HepG2 (cell line): Measurements from ENCODE around the gene DDX54. TPM values are rescaled to one million over a fixed set of nuclear protein-coding genes. Genes with fewer than 3 reads are reported as not detected.

ENCODE experiments used
- BCL3 ChIP-seq: sonication (generic); formaldehyde crosslinking; IDR thresholded peaks from 2 replicates; pipeline ENCODE4 v1.5.1; 2020; ENCODE audit warnings: mild to moderate bottlenecking, missing genetic modification reagents, moderate library complexity
- CBX1 ChIP-seq: IDR thresholded peaks from one replicate; pipeline ENCODE4 v1.6.1; 2016; ENCODE audit warnings: antibody characterized with exemption, low read depth
- KDM2A ChIP-seq: sonication (generic); formaldehyde crosslinking; IDR thresholded peaks from 2 replicates; pipeline ENCODE4 v1.4.0; 2020; ENCODE audit warnings: low read depth, missing genetic modification reagents, borderline replicate concordance
- MTA1 ChIP-seq: sonication (generic); formaldehyde crosslinking; IDR thresholded peaks from 2 replicates; pipeline ENCODE4 v1.4.0; 2020; ENCODE audit warnings: missing genetic modification reagents, mild to moderate bottlenecking, borderline replicate concordance
- NONO ChIP-seq, 2 experiments: fragments of 450-650 bp in 1 of 2; sonication (generic) in 1 of 2; formaldehyde crosslinking in 1 of 2; IDR thresholded peaks in 1 of 2; conservative IDR thresholded peaks in 1 of 2; 2 replicates each; pipeline versions ENCODE4 v1.6.1 to v1.8.0; 2017 to 2022; ENCODE audit warnings: mild to moderate bottlenecking in 1 of 2, missing genetic modification reagents in 1 of 2, moderate library complexity in 1 of 2
- RAD21 ChIP-seq: fragments of 450-650 bp; formaldehyde crosslinking; IDR thresholded peaks from 2 replicates; pipeline ENCODE4 v1.5.0; 2020; ENCODE audit warnings: mild to moderate bottlenecking
- SMC3 ChIP-seq: IDR thresholded peaks from 2 replicates; pipeline ENCODE4 v1.6.1; 2011; ENCODE audit warnings: low read length, improper control_type of control experiment
- YY1 ChIP-seq: IDR thresholded peaks from 2 replicates; pipeline ENCODE4 v1.6.1; 2011; ENCODE audit warnings: low read length, low read depth, moderate library complexity, mild to moderate bottlenecking; ENCODE audit not compliant: insufficient read depth, insufficient replicate concordance
- ZC3H13 ChIP-seq: sonication (generic); formaldehyde crosslinking; IDR thresholded peaks from 2 replicates; pipeline ENCODE4 v1.8.1; 2023; ENCODE audit warnings: mild to moderate bottlenecking, missing genetic modification reagents, moderate library complexity
- ZNF10 ChIP-seq: sonication (generic); formaldehyde crosslinking; IDR thresholded peaks from 2 replicates; pipeline ENCODE4 v1.4.0; 2020; ENCODE audit warnings: mild to moderate bottlenecking, low read depth, missing genetic modification reagents, borderline replicate concordance
- polyA plus RNA-seq, 8 experiments: library from polyadenylated mRNA; depleted of rRNA in 3 of 8; stranded (reverse) in 7 of 8; unstranded in 1 of 8; fragments of >200 nt; fragmentation: Illumina TruSeq in 4 of 8; extraction: Trizol in 4 of 8; gene quantifications; 2 replicates each; pipeline versions ENCODE4 v1.2.1 to v1.2.3, GENCODE V29; 2011 to 2016; ENCODE audit warnings: low read depth in 4 of 8, missing spikeins in 1 of 8, mixed read lengths in 1 of 8; ENCODE audit not compliant: insufficient read depth in 1 of 8
- total RNA-seq, 5 experiments: library from RNA; depleted of rRNA; stranded (reverse); fragments of >200 nt; fragmentation: Illumina TruSeq; extraction: Trizol; gene quantifications; 2 replicates each; pipeline ENCODE4 v1.2.3, GENCODE V29; 2016; ENCODE audit warnings: low read depth in 1 of 5
- TF ChIP-seq, protein P1 (sequence below): IDR thresholded peaks from 2 replicates; pipeline ENCODE4 v1.6.1; 2016; ENCODE audit warnings: mild to moderate bottlenecking, missing biosample characterization, missing genetic modification reagents
- TF ChIP-seq, protein P2 (sequence below): sonication (generic); formaldehyde crosslinking; IDR thresholded peaks from 2 replicates; pipeline ENCODE4 v1.9.0; 2022; ENCODE audit warnings: missing genetic modification reagents, mild to moderate bottlenecking, borderline replicate concordance

The DDX54 gene
- total and polyA plus RNA-seq, 2 of the 13 experiments (the other 11 are each of a cell fraction or from before 2014, with no cell fraction given) = 59.7 to 61.1 TPM

GRCh38 chr12:113174461-113175384 lies 10.6 kb downstream of the DDX54 start (continued):
- TF ChIP-seq, protein P1, sequence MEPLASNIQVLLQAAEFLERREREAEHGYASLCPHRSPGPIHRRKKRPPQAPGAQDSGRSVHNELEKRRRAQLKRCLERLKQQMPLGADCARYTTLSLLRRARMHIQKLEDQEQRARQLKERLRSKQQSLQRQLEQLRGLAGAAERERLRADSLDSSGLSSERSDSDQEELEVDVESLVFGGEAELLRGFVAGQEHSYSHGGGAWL (CRISPR knock-in tag) = 0 out of 2 replicates have a peak, but pooled peaks have one; percentile 32
- TF ChIP-seq ZNF10 (CRISPR knock-in tag) = no peak
- TF ChIP-seq, protein P2, sequence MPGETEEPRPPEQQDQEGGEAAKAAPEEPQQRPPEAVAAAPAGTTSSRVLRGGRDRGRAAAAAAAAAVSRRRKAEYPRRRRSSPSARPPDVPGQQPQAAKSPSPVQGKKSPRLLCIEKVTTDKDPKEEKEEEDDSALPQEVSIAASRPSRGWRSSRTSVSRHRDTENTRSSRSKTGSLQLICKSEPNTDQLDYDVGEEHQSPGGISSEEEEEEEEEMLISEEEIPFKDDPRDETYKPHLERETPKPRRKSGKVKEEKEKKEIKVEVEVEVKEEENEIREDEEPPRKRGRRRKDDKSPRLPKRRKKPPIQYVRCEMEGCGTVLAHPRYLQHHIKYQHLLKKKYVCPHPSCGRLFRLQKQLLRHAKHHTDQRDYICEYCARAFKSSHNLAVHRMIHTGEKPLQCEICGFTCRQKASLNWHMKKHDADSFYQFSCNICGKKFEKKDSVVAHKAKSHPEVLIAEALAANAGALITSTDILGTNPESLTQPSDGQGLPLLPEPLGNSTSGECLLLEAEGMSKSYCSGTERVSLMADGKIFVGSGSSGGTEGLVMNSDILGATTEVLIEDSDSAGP (CRISPR knock-in tag) = peak; percentile 19; the same call in 1 of the 2 replicates
- peak; percentile 30 for TF ChIP-seq YY1
- peak; percentile 41; the same call in 1 of the 2 replicates for TF ChIP-seq ZC3H13 (CRISPR knock-in tag)
- peak; percentile 18; the same call in 1 of the 2 replicates for TF ChIP-seq MTA1 (CRISPR knock-in tag)
- TF ChIP-seq RAD21 (CRISPR knock-in tag) = 0 out of 2 replicates have a peak, but pooled peaks have one; percentile 37
- peak; percentile 48; the same call in 1 of the 2 replicates for TF ChIP-seq KDM2A (CRISPR knock-in tag)
- no peak for TF ChIP-seq CBX1
- no peak for TF ChIP-seq BCL3 (CRISPR knock-in tag)
- peak; percentile 48 for TF ChIP-seq SMC3
- TF ChIP-seq NONO (IDR thresholded peaks at IDR 0.05) = no peak
- TF ChIP-seq NONO (CRISPR knock-in tag; conservative IDR thresholded peaks at IDR 0.05) = 0 out of 2 replicates have a peak, but pooled peaks have one; percentile 29
- TF ChIP-seq, all 625 proteins: peak for 21
